Measurements from ENCODE around the gene SOX5. TPM values are rescaled to one million over a fixed set of nuclear protein-coding genes. Genes with fewer than 3 reads are reported as not detected.

SOX5 gene
- total and polyA plus RNA-seq, 9 of the 15 experiments (the other 6 are each of a cell fraction or from before 2014, with no cell fraction given), result 8.3 to 16.5 (median 11.9) TPM

DNA sequence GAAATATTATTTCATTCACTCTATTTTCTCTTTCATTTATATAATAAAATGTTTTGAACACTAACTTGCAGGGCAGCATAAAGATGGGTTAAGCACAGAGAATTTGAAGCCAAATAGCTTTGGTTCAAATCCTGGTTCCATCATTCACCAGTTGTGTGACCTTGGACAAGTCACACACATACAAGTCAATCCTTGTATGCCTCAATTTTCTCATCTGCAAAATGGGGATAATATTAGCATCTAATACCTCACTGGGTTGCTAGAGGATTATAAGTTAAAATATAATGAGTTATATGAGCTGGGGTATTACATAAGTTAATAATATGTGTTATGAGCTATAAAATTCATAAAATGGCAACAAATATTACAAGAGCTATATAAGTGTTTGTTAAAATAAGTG, 94.9 kb downstream of the SOX5 start:
- H3K4me2 ChIP-seq (ENCODE audit: insufficient read depth, low read length), result no peak overlapping the region
- H3K79me2 ChIP-seq (ENCODE audit: control insufficient read depth, insufficient read depth, low read length), result no peaks in the 10 kb centered on the region
- TF ChIP-seq RBM25 (IDR thresholded peaks at IDR 0.05; ENCODE audit: low read depth, low read length, severe bottlenecking) (peak; percentile 40), ZNF696 (CRISPR knock-in tag; conservative IDR thresholded peaks at IDR 0.05) (no peak), MYNN (IDR thresholded peaks at IDR 0.05) (no peak), MYNN (CRISPR knock-in tag; IDR thresholded peaks at IDR 0.05) (no peak), TOE1 (IDR thresholded peaks at IDR 0.05; ENCODE audit: borderline replicate concordance) (no peak), TOE1 (CRISPR knock-in tag; IDR thresholded peaks at IDR 0.05; ENCODE audit: borderline replicate concordance, low read depth) (no peak), KDM1A (IDR thresholded peaks at IDR 0.05) (peak; percentile 21 to 72; a peak in 2 of 4 replicates), BCOR (IDR thresholded peaks at IDR 0.05) (peak; percentile 78)
- TF ChIP-seq, protein P1, sequence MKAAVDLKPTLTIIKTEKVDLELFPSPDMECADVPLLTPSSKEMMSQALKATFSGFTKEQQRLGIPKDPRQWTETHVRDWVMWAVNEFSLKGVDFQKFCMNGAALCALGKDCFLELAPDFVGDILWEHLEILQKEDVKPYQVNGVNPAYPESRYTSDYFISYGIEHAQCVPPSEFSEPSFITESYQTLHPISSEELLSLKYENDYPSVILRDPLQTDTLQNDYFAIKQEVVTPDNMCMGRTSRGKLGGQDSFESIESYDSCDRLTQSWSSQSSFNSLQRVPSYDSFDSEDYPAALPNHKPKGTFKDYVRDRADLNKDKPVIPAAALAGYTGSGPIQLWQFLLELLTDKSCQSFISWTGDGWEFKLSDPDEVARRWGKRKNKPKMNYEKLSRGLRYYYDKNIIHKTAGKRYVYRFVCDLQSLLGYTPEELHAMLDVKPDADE (conservative IDR thresholded peaks at IDR 0.05; ENCODE audit: control insufficient read depth, low read depth, low read length), result no peak
- ATAC-seq (no peak), DNase-seq (ENCODE audit: extremely low read depth in 1 of 4, low spot score in 3 of 4) (no peak), FAIRE-seq (no peak)
- CTCF ChIA-PET (ENCODE audit: low intra/inter-chr PET ratio), result no interaction called here
- POLR2A ChIA-PET, result no interaction called here
- H3K36me3 ChIP-seq (ENCODE audit: control insufficient read depth, insufficient read depth, low read length), result no peaks in the 10 kb centered on the region
- in situ Hi-C loops (cut with MboI), result no loop called here
- H3K27ac ChIP-seq (ENCODE audit: extremely low read depth, low read depth, low read length), result no peak overlapping the region
- no peak overlapping the region for H2AFZ ChIP-seq (ENCODE audit: low read depth, low read length)
- no peak overlapping the region for H3K9ac ChIP-seq (ENCODE audit: insufficient read depth in 1 of 2, low read depth in 2 of 2, low read length in 2 of 2)
- no TSS peak for BruUV-seq (replicated peaks)
- no peaks in the 10 kb centered on the region for H3K27me3 ChIP-seq (ENCODE audit: control insufficient read depth in 2 of 2, insufficient read depth in 2 of 2, low read length in 2 of 2)
- H3K9me1 ChIP-seq (ENCODE audit: control insufficient read depth, insufficient read depth, low read length), result no peaks in the 10 kb centered on the region
- no peaks in the 10 kb centered on the region for H4K20me1 ChIP-seq (replicated peaks; ENCODE audit: control insufficient read depth, insufficient read depth, low read length)
- no peaks in the 10 kb centered on the region; a peak in 1 of 5 replicates for H3K4me1 ChIP-seq (replicated peaks in 1 of 2; ENCODE audit: control insufficient read depth in 2 of 2, insufficient read depth in 2 of 2, low read length in 2 of 2)
- H3K9me3 ChIP-seq (replicated peaks; ENCODE audit: control insufficient read depth, insufficient read depth, low read depth, low read length), result no peaks in the 10 kb centered on the region
- intact Hi-C loops (cut with micrococcal nuclease), result no loop called here
- H3K4me3 ChIP-seq, result no peak overlapping the region
